Ovary (tissue), 3 donors: ENCODE measurements around the gene APOA4.

ENCODE experiments used
- CTCF ChIP-seq, 3 donors: fragments of 450-650 bp in 2 of 3; fragments of 200-600 bp in 1 of 3; IDR thresholded peaks; one replicate each; pipeline versions ENCODE4 v1.5.1 to v1.8.0; 2016 to 2022; ENCODE audit warnings: antibody characterized with exemption in 3 of 3, mild to moderate bottlenecking in 1 of 3
- EP300 ChIP-seq: sonication (generic); formaldehyde crosslinking; IDR thresholded peaks from one replicate; pipeline ENCODE4 v1.6.1; 2017; ENCODE audit warnings: antibody characterized with exemption
- POLR2A ChIP-seq: fragments of 450-650 bp; IDR thresholded peaks from one replicate; pipeline ENCODE4 v1.6.1; 2017; ENCODE audit warnings: antibody characterized with exemption, mild to moderate bottlenecking, moderate library complexity
- donor health status: DM: no; HTN: no; CAD: no.

- TF ChIP-seq CTCF (IDR thresholded peaks at IDR 0.05) (no peak), EP300 (no peak), POLR2A (no peak)
Measured at GRCh38 chr11:116812109-116812508, 11.0 kb downstream of the APOA4 start.
